GM19468 (cell line): Measurements from ENCODE around the gene CYP2C9.

Experiments
- ATAC-seq: cut with Tn5 transposase; IDR thresholded peaks from one replicate; pipeline ENCODE4 v1.9.1; 2021; ENCODE audit warnings: mild to moderate bottlenecking, moderate library complexity, moderate number of reproducible peaks; ENCODE audit not compliant: unreplicated experiment; ENCODE audit errors: extremely low read depth

The CYP2C9 gene

GRCh38 chr10:95035332-95036295 is 97.2 kb downstream of the CYP2C9 start:
- ATAC-seq = no peak

- ATAC-seq = no peak
These were observed 100.8 kb downstream of the CYP2C9 start for GRCh38 chr10:95039281-95039680.
